Kasumi-1 (cell line): Measurements from ENCODE around the gene MT1M.

Experiments used
- DNase-seq, 2 experiments: peaks; one replicate each; lab custom pipeline; 2025; lab: John Stamatoyannopoulos, UW

The MT1M gene

DNA sequence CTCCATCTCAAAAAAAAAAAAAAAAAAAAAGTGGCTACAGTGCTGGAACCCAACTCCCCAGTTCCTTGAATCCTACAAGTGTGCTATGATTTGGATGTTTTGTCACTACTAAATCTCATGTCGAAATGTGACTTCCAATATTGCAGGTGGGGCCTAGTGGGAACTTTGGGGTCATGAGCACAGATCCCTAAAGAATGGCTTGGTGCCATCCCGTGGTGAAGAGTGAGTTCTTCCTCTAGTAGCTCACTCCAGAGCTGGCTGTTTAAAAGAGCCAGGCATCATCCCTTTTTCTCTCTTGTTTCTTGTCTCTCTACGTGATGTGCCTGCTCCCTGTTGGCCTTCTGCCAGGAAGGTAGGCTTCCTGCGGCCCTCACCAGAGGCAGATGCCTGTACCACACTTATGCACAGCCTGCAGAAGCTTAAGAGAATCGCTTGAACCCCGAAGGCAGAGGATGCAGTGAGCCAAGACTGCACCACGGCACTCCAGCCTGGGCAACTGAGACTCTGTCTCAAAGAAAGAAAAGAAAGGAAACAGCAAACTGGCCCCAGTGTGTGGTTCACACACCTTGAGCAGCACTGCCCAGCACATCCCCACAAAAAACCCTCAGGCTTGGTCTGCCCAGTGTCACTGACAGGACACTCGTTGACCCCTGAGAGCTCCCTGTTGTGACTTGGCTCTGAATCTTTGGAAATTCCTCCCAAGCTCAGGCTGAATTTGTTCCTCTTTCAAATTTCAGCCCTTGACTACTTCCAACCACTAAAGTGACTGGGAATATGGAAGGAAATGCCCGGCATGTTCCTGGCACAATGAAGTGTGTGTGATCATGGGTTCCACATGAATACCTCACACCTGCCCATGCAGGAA is 3.7 kb upstream of the MT1M start:
- no peak for DNase-seq

DNA sequence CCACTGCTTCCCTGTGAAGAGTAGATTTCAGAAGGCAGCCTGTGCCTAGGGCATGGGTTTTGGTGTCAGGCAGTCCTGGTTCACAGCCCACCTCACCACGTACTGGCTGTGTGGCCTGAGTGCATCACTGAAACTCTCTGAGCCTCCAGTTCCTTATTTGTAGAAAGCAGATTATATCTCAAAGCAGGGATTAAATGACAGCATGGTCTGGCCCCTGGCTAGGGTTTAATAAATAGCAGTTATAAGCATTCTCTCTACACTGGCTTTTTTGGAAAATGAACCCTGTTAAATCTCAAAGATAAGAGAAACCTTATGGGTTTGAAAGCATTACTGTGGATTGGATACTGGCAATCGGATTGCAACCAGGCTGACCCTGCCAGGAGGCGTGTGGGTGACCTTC is 2.9 kb upstream of the MT1M start:
- no peak for DNase-seq

DNA sequence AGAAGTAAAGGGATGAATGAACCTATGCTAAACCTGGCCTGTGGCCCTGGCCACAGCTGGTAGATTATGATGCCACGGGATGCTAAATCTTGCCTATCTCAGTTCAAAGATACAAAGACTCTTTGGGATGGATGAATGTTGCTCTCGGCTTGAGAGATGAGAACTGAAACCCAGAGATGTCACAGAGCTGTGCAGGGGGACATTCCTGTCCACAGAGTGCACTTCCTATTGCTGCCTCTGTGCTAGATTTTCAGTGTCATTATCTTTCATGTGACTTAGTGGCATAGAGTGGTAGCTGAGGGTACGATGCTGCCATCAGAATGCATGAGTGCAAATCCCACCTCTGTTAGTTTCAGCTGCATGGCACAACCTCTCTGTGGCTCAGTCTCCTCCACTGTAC is 2.3 kb upstream of the MT1M start:
- DNase-seq: no peak

DNA sequence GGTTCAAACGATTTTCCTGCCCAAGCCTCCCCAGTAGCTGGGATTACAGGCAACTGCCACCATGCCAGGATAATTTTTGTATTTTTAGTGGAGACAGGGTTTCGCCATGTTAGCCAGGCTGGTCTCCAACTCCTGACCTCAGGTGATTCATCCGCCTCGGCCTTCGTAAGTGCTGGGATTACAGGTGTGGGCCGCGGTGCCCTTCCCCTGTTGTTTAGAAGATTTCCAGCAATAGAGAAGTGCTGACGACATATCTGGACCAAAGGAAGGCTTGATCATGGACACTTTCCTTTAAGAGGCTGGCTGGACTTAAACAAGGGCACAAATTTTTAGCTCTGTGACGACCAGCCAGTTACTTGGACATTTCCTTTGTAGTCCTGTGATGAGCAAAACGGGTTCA is 1.3 kb upstream of the MT1M start:
- DNase-seq: no peak

DNA sequence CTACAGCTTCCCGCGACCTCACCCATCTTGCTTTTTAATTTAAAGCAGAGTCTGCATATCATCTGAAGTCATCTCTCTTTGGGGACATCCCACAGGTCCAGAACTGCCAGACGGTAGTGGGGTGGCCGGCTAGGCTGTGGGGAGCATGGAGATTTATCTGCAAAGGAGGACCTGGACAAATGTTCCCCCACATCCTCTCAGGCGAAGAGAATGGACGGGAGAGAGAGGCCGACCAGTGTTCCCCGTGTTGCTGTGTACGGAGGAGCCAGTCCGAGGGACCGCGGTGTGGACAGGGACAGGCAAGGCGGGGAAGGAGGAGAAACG is 665 bp upstream of the MT1M start:
- DNase-seq: no peak

DNA sequence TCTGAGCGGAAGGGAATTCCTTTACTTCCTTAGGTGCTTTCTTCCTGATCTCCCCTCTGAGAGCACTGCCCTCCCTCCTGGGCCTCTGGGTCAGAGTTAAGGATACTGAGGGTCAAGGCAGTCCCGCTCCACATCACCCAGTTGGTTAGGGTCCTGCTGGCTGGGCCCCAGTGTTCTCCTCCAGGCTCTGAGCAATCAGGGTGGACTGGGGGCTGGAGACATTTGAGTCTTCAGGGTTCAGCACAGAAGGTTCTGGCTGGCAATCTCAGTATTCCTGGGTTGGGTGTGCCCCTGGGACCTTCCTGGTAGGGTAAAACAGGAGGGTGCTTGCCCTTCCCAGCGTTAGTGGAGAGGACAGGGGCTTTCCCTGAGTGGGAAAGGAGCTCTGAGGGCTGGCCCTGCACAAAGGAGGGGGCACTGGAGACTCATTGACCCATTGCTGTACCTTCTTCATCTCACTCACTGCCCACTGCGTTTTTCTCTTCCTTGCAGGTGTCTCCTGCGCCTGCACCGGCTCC is 448 bp downstream of the MT1M start:
- no peak for DNase-seq

DNA sequence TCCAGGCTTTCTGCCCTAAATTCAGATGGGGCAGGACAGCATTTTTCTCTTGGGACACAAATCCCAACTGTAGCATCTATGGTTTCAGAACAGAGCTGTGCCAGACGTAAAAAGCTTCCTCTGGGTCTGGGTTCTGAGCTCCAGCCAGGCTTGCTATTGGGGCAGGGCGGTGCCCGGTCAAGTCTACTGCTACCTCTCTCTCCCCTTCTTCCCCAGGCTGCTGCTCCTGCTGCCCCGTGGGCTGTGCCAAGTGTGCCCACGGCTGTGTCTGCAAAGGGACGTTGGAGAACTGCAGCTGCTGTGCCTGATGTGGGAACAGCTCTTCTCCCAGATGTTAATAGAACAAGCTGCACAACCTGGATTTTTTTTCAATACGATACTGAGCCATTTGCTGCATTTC is 1.1 kb downstream of the MT1M start:
- DNase-seq: no peak

DNA sequence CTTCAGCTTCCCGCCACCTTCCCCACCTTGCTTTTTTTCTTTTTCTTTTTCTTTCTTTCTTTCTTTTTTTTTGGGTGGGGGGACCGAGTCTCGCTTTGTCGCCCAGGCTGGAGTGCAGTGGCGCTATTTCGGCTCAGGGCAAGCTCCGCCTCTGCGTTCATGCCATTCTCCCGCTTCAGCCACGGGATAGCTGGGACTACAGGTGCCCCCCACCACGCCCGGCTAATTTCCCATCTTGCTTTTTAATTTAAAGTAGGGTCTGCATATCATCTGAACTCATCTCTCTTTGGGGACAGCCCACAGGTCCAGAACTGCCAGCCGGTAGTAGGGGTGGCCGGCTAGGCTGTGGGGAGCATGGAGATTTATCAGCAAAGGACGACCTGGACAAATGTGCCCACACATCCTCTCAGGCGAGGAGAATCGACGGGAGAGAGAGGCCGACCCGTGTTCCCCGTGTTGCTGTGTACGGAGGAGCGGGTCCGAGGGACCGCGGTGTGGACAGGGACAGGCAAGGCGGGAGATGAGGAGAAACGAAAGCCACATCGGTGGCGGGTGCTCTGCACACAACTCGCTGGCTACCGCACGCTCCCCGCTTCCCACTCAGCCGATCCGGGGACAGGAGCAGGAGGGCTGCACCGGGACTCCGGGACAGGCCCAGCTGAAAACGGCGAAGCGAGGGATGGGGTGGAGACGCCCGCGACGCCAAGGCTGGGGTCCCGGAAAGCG is 2.4 kb downstream of the MT1M start:
- no peak for DNase-seq

DNA sequence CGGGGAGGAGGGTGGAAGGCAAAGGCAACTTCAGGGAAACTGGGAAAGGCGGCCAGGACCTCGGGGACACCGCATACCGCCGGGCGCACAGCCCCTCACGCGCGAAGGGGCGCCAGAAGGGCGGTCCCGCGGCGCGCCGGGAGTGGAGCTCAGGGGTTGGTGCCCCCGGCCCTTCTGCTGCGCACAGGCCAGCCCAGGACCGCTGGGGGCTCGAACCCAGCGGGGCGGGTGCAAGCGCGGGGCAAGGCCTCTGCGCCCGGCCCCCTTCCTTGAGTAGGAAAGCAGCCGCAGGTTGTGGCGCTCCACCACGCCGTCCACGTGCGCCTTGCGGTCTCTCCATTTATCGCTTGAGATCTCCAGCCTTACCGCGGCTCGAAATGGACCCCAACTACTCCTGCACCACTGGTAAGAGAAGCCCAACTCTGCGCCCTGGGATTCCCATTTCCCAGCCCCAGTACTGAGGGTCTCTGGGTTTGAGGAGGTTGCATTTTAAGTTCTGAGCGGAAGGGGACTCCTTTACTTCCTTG is 3.0 kb downstream of the MT1M start:
- no peak for DNase-seq

DNA sequence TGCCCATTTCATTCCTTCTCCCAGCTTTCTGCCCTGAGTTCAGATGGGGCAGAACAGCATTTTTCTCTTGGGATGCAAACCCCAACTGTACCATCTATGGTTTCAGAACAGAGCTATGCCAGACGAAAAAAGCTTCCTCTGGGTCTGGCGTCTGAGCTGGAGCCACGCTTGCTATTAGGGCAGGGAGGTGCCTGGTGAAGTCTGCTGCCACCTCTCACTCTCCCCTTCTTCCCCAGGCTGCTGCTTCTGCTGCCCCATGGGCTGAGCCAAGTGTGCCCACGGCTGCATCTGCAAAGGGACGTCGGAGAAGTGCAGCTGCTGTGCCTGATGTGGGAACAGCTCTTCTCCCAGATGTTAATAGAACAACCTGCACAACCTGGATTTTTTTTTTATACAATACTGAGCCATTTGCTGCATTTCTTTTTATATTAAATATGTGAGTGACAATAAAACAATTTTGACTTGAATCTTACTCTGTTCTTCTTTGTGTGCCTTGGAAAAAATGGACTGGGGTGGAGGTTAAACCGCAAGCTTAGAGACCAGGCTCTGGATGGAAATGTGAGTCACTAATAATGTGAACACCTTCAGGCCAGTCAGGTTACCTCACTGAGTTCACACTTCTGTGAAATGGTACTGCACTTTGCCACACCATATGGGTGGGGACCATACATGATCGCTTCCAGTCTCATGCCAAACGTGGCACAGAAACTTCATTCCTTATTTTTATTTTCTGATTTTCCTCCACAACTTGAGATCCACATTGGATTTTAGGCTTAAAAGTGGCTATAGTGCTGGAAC is 4.4 kb downstream of the MT1M start:
- DNase-seq: no peak

DNA sequence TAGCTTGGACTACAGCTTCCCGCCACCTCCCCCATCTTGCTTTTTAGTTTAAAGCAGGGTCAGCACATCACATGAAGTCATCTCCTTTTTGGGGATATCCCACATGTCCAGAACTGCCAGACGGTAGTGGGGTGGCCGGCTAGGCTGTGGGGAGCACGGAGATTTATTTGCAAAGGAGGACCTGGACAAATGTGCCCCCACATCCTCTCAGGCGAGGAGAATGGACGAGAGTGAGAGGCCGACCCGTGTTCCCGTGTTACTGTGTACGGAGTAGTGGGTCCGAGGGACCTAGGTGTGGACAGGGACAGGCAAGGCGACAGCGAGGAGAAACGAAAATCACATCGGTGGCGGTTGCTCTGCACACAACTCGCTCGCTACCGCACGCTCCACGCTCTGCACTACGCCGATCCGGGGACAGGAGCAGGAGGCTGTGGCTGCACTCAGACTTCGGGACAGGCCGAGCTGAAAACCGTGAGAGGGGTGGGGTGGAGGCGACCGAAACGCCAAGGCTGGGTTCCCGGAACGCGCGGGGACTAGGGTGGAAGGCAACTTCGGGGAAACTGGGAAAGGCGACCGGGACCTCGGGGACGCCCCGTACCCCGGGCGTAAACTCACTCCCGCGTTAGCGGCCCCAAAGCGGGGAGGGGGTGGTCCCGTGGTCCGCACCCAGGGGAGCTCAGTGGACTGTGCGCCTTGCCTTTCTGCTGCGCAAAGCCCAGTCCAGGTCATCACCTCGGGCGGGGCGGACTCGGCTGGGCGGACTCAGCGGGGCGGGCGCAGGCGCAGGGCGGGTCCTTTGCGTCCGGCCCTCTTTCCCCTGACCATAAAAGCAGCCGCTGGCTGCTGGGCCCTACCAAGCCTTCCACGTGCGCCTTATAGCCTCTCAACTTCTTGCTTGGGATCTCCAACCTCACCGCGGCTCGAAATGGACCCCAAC is 5.6 kb downstream of the MT1M start, which contains the start of gene MT1A:
Gene MT1A, plus strand, starts transcription at position 853 of the 937 bp plus-strand sequence. Its CDS starts 73 bp downstream, at position 926.
- DNase-seq: no peak

DNA sequence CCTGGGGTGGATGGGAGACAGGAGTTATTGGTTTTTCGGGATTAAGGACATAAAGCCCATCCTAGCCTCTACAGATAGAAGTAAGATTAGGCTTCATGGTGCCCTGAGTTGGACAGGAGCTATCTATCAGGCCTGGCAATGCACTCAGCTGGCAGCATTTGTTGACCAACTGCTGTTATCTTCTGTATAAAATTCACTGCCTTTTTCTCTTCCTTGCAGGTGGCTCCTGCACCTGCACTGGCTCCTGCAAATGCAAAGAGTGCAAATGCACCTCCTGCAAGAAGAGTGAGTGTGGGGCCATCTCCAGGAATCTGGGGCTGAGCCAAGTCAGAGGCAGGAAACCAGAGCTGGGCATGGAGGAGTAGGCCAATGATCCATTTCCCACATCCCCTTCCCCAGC is 6.6 kb downstream of the MT1M start:
- DNase-seq: no peak

DNA sequence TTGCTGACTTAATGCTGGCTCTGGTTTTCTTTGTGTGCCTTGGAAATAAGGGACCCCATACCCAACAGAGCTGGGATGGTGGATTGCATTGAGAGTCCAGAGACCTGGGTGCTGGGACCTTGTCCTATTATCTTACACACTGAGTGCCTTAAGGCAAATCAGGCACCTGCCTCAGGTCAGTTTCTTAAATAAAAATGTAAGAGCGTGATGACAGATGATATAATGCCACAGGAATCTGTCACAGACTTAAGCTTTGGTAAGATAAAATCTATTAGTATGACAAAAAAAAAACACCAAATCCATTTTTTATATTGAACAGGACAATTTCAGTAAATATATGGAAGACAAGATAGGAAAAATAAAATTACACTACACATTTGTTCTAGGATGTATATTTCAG is 7.6 kb downstream of the MT1M start:
- no peak for DNase-seq

DNA sequence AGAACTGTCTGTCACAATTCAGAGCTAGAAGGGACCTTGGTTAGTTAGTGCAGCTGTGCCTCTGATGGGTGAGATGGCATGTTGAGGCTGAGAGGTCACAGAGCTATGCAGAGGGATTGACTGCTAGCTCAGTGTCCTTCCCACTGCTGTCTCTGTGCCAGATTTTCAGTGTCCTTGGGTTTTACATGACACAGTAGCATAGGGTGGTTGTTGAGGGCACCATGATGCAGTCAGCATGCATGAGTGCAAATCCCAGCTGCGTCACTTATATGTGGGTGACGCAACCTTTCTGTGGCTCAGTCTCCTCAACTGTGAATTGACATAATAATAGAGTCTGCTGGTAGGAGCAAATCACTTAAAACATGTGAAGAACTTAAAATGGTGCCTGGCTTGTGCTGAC is 8.7 kb downstream of the MT1M start:
- DNase-seq: no peak

DNA sequence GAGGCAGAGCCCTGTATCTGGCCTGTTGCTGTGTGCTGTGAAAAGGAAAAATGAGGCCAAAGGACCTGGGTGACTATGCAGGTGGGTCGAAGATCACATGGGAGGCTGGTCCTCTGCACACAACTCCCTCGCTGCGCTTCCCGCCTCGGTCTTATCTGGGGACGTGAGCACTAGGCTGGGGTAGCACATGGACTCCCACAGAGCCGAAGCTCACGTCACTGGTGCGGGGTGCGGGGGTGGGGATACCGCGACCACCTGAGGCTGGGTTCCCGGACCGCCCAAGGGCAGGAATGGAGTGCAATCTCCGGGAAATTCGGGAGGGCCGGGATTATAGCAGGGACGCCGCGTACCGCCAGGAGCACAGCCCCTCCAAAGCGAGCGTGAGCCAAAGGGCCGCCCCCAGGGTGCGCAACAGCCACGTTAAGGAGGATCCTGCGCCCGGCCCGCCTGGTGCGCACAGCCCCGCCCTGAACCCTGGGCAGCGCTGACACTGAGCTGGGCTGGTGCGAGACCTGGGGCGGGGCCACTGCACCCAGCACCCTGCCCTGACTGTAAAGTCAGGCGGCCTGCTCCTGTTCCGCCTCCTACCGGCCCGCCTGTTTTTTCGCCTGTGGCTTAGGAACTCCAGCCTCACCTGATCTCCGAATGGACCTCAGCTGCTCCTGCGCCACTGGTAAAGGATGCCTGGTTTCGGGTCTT is 10.8 kb downstream of the MT1M start:
- no peak for DNase-seq

DNA sequence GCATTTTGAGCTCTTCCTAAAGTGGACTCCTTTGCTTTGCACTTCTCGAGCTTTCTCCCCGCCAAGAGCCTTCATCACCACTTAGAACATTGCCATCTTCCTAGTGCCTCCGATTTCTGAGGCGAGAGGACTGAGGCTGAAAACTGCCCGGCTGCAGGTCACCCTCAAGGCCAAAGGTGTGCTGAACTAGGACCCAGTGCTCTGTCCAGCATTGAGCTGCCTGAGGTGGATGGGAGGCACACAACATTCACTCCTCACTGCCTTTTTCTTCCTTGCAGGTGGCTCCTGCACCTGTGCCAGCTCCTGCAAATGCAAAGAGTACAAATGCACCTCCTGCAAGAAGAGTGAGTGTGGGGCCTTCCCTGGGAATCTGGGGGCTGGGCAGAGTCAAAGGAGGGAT is 11.4 kb downstream of the MT1M start:
- DNase-seq: no peak

DNA sequence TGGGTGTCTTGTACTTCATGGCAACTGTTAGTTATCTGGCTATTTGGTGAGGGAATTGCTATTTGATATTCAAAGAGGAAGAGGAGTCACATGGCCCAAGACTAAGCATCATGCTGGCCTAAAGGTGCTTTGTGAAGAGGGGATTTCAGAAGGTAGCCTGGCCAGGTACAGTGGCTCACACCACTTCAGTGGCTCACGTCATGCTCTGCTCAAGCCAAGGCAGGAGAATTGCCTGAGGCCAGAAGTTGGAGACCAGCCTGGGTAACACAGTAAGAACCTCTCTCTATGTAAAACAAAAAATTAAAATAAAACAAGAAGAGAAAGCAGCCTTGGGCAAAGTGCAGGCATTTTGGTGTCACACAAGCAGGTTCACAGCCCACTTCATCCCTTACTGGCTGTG is 12.9 kb downstream of the MT1M start:
- no peak for DNase-seq

DNA sequence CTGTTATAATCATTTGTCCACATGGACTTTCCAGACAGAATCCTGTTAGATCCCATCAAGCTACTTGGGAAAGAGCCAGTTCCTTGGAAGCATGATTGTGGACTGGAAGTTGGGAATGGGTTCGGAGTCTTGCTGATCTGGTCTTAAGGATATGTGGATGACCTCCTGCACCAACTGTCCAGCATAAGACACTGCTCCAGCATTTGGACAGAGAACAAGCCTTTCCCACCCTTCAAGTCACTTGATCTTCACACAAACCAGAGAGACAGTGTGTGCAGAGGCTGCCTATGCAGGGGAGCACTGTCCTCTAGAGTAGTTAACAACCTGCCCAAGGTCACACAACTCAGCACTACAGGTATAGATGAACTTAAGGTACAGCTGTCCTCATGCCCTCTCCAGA is 13.4 kb downstream of the MT1M start:
- no peak for DNase-seq

DNA sequence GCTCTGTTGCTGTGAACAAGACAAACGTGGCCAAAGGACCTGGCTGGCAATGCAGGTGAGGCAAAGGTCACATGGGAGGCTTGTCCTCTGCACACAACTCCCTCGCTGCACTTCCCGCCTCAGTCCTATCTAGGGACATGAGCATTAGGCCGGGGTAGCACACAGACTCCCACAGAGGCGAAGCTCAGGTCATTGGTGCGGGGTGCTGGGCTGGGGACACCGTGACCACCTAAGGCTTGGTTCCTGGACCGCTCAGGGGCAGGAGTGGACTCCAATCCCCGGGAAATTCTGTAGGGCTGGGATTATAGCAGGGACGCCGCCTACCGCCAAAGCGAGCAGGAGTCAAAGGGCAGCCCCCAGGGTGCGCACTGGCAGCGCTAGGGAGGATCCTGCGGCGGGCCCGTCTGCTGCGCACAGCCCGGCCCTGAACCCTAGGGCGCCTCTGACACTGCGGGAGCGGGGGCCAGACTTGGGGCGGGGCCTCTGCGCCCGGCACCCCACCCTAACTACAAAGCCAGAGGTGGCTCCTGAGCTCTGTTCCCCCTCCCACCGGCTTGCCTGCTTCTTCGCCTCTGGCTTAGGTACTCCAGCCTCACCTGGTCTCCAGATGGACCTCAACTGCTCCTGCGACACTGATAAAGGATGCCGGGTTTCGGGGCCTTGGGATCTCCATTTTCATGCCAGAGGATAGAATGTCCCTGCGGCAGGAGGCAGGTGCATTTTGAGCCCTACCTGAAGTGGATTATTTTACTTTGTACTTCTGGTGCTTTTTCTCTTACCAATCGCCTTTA is 15.4 kb downstream of the MT1M start:
- DNase-seq: no peak

DNA sequence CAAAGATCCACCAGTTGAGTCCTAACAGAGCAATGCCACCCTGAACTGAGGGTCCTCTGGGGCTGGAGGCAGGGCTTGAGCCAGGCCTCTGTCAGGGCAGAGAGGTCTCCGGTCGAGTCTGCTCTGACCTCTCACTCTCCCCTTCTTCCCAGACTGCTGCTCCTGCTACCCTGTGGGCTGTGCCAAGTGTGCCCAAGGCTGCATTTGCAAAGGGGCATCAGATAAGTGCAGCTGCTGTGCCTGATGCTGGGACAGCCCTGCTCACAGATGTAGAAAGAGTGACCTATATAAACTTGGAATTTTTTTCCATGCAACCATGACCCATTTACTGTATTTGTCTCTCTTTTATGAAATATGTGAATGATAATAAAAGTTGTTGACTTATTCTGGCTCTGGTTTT is 16.8 kb downstream of the MT1M start:
- DNase-seq: no peak
